Measurements from ENCODE around the gene COMMD10.

DNA sequence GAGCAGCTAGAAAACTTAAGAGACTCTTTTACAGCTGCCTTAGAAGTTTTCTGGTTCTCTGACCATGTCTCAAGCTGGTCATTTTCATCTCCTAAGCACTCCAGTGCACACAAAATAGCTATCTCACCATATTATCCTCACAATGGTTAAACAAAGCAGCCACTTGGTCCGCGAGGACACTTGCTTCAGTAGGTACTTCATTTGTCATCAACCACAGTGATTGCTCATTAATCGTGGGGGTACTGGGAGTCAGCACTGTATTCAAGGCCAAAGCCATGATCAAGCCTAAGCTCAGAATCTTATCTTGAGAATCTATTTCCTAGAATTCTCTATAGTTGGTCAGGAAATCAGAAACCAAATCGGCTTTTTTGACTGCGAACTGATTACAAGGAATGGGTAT is 49.7 kb upstream of the COMMD10 start:
- TF ChIP-seq, protein P1, sequence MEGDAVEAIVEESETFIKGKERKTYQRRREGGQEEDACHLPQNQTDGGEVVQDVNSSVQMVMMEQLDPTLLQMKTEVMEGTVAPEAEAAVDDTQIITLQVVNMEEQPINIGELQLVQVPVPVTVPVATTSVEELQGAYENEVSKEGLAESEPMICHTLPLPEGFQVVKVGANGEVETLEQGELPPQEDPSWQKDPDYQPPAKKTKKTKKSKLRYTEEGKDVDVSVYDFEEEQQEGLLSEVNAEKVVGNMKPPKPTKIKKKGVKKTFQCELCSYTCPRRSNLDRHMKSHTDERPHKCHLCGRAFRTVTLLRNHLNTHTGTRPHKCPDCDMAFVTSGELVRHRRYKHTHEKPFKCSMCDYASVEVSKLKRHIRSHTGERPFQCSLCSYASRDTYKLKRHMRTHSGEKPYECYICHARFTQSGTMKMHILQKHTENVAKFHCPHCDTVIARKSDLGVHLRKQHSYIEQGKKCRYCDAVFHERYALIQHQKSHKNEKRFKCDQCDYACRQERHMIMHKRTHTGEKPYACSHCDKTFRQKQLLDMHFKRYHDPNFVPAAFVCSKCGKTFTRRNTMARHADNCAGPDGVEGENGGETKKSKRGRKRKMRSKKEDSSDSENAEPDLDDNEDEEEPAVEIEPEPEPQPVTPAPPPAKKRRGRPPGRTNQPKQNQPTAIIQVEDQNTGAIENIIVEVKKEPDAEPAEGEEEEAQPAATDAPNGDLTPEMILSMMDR (IDR thresholded peaks at IDR 0.05), result no peak
- no peak for TF ChIP-seq POLR2A (IDR thresholded peaks at IDR 0.05)

Measured in Peyer's patch (tissue), 4 donors.